Measurements from ENCODE around the gene RBM23. TPM values are rescaled to one million over a fixed set of nuclear protein-coding genes. Genes with fewer than 3 reads are reported as not detected.

Gene RBM23
- total RNA-seq, 1 experiment from 2014 or later, result 57.6 TPM

DNA sequence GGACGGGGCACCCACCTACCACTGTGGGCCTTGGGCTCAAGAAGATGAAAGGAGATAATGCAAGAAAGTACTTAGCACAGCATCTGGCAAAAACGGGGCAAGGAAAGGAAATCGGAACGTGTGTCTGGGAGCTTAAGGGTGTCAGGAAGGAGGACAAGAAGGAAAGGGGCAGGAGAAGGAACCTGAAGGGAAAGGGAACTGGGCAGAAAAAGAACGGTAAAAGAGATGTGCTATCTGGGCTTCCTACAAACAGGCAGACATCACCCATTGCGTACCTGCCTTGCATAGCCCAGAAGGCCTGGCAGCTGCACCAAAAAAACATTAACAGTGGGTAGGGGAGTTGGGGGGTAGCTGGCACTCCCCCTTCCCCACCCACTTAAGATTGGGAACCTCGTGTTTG is 36.9 kb downstream of the RBM23 start:
- H3K9me3 Mint-ChIP-seq (ENCODE audit: unreplicated experiment), result no peaks in the 10 kb centered on the region
- no peaks in the 10 kb centered on the region for H3K27me3 Mint-ChIP-seq (ENCODE audit: insufficient read depth, unreplicated experiment)
- H3K36me3 Mint-ChIP-seq (ENCODE audit: insufficient read depth, unreplicated experiment), result peaks cover 21% of the 10 kb centered on the region
- DNase-seq (ENCODE audit: unreplicated experiment), result no peak
- ChIA-PET CTCF (interaction anchor here (0.6 to 4.1 kb wide), 7 partner anchors 10 to 1608 kb away, joined by 3 to 54 read pairs (median 8); partner anchors contain the start of gene LRP10), POLR2A (interaction anchor here (0.7 to 10.8 kb wide), 8 partner anchors 9 to 293 kb away, joined by 3 to 116 read pairs (median 6); partner anchors contain the start of genes DAD1, LRP10 and PRMT5)
- H3K4me1 Mint-ChIP-seq (ENCODE audit: insufficient read depth, unreplicated experiment), result peaks cover 13% of the 10 kb centered on the region
- no peak overlapping the region for H3K4me3 Mint-ChIP-seq (ENCODE audit: unreplicated experiment)
- H3K27ac Mint-ChIP-seq (ENCODE audit: low read depth, unreplicated experiment), result no peak overlapping the region
- intact Hi-C loops (cut with micrococcal nuclease), result no loop called here
- TF ChIP-seq, protein P1, sequence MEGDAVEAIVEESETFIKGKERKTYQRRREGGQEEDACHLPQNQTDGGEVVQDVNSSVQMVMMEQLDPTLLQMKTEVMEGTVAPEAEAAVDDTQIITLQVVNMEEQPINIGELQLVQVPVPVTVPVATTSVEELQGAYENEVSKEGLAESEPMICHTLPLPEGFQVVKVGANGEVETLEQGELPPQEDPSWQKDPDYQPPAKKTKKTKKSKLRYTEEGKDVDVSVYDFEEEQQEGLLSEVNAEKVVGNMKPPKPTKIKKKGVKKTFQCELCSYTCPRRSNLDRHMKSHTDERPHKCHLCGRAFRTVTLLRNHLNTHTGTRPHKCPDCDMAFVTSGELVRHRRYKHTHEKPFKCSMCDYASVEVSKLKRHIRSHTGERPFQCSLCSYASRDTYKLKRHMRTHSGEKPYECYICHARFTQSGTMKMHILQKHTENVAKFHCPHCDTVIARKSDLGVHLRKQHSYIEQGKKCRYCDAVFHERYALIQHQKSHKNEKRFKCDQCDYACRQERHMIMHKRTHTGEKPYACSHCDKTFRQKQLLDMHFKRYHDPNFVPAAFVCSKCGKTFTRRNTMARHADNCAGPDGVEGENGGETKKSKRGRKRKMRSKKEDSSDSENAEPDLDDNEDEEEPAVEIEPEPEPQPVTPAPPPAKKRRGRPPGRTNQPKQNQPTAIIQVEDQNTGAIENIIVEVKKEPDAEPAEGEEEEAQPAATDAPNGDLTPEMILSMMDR (IDR thresholded peaks at IDR 0.05; ENCODE audit: unreplicated experiment), result no peak
- BruUV-seq (replicated peaks), result no TSS peak

DNA sequence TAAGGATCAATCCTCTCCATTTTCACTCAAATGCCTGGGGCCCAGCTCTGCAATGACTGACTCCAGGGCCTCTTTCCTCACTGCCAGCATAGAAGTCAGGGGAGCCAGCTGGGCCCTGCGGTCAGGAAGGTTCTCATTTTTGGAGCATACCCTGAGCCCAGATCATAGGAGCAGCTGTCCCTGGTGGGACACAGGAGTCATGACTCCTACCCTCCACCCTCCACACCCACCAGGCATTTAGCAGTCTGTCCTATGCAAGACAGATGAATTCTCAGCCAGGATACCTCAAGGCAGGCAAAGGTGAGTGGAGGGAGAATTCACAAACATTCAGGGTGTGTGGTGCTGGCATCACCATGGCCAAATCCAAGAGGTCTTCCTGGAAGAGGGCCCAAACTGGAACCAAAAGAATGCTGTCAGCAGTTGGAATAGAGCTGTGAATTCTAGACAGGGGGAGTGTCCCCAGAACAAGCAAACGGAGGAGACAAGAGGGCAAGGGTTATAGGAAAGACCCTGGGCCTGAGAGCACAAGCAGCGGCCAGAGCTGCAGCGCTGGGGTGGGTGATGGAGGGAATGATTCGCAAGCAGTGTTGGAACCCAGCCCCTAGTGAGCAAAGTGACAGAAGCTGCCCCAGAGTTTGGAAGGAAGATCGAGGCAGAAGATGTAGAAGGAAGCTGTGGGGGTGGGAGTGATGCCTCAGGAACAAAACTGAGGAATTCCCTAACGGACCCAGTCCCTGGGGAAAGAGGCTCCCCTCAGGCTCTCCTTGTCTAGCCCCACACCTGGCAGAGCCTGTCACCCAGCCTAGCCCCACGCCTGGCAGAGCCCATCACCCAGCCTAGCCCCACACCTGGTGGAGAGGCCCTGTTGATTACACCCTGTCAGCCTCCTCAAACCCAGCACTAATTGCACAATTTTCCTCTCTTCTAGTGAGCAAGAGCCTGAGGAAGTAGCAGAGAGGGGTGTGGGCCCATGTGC is 40.4 kb downstream of the RBM23 start:
- CTCF ChIA-PET, result interaction anchor here (0.6 to 2.1 kb wide), 8 partner anchors 10 to 322 kb away, joined by 3 to 6 read pairs (median 4); no protein-coding TSS in a partner anchor
- H3K27ac Mint-ChIP-seq (ENCODE audit: low read depth, unreplicated experiment), result no peak overlapping the region
- no peak for DNase-seq (ENCODE audit: unreplicated experiment)
- no peaks in the 10 kb centered on the region for H3K9me3 Mint-ChIP-seq (ENCODE audit: unreplicated experiment)
- H3K27me3 Mint-ChIP-seq (ENCODE audit: insufficient read depth, unreplicated experiment), result no peaks in the 10 kb centered on the region
- H3K4me1 Mint-ChIP-seq (ENCODE audit: insufficient read depth, unreplicated experiment), result peaks cover 13% of the 10 kb centered on the region
- POLR2A ChIA-PET, result interaction anchor here (0.6 to 1.6 kb wide), 2 partner anchors 10 to 409 kb away, joined by 3 read pairs; no protein-coding TSS in a partner anchor
- intact Hi-C loops (cut with micrococcal nuclease), result no loop called here
- H3K36me3 Mint-ChIP-seq (ENCODE audit: insufficient read depth, unreplicated experiment), result peaks cover 37% of the 10 kb centered on the region
- no TSS peak for BruUV-seq (replicated peaks)
- TF ChIP-seq, protein P1 (IDR thresholded peaks at IDR 0.05; ENCODE audit: unreplicated experiment), result no peak
- H3K4me3 Mint-ChIP-seq (ENCODE audit: unreplicated experiment), result no peak overlapping the region

DNA sequence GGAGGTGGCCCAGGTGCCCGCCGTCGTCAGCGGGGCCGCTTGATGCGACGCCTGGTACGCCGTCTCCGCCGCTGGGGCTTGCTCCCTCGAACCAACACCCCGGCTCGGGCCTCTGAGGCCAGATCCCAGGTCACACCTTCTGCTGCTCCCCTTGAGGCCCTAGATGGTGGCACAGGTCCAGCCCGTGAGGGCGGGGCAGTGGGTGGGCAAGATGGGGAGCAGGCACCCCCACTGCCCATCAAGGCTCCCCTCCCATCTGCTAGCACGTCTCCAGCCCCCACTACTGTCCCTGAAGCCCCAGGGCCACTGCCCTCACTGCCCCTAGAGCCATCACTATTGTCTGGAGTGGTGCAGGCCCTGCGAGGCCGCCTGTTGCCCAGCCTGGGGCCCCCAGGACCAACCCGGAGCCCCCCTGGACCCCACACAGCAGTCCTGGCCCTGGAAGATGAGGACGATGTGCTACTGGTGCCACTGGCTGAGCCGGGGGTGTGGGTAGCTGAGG is 41.9 kb downstream of the RBM23 start:
- no TSS peak for BruUV-seq (replicated peaks)
- ChIA-PET CTCF (interaction anchor here (0.6 to 8.7 kb wide), 3 partner anchors 24 to 112 kb away, joined by 3 to 111 read pairs (median 6); no protein-coding TSS in a partner anchor), POLR2A (interaction anchor here (1.3 kb wide), 1 partner anchor 38 kb away, joined by 3 read pairs; no protein-coding TSS in a partner anchor)
- no peaks in the 10 kb centered on the region for H3K9me3 Mint-ChIP-seq (ENCODE audit: unreplicated experiment)
- H3K27ac Mint-ChIP-seq (ENCODE audit: low read depth, unreplicated experiment), result no peak overlapping the region
- H3K4me3 Mint-ChIP-seq (ENCODE audit: unreplicated experiment), result no peak overlapping the region
- intact Hi-C loops (cut with micrococcal nuclease), result no loop called here
- DNase-seq (ENCODE audit: unreplicated experiment), result no peak
- H3K27me3 Mint-ChIP-seq (ENCODE audit: insufficient read depth, unreplicated experiment), result no peaks in the 10 kb centered on the region
- peaks cover 48% of the 10 kb centered on the region for H3K36me3 Mint-ChIP-seq (ENCODE audit: insufficient read depth, unreplicated experiment)
- TF ChIP-seq, protein P1 (IDR thresholded peaks at IDR 0.05; ENCODE audit: unreplicated experiment), result no peak
- H3K4me1 Mint-ChIP-seq (ENCODE audit: insufficient read depth, unreplicated experiment), result peaks cover 18% of the 10 kb centered on the region

All from MCF 10A (cell line).